SK-N-SH treated with all-trans-retinoic acid at 6 μM for 48 hours (cell line): Measurements from ENCODE around the gene THADA.
A peak's percentile ranks its signal among the peaks of the same experiment; 100 is the strongest.

Experiments used
- ATAC-seq: fragments of 200-7000 bp; cut with Tn5 transposase; 3 replicates; pipeline ENCODE4 v1.9.1; 2020; ENCODE audit warnings: mild to moderate bottlenecking, moderate library complexity
- ARNTL ChIP-seq: fragments of 450-650 bp; formaldehyde crosslinking; IDR thresholded peaks from 2 replicates; pipeline ENCODE4 v1.5.0; 2020; ENCODE audit warnings: low read depth, mild to moderate bottlenecking, moderate library complexity, borderline replicate concordance
- BACH2 ChIP-seq: fragments of 250-450 bp; sonication (Bioruptor Pico); IDR thresholded peaks from 2 replicates; pipeline ENCODE4 v1.9.0; 2021; ENCODE audit warnings: mild to moderate bottlenecking, borderline replicate concordance
- CSDC2 ChIP-seq: fragments of 250-450 bp; sonication (Bioruptor Pico); IDR thresholded peaks from 2 replicates; pipeline ENCODE4 v1.5.0; 2020; ENCODE audit warnings: mild to moderate bottlenecking, moderate library complexity
- GLIS3 ChIP-seq: fragments of 250-450 bp; sonication (Bioruptor Pico); IDR thresholded peaks from 2 replicates; pipeline ENCODE4 v1.5.0; 2020; ENCODE audit warnings: mild to moderate bottlenecking, moderate library complexity
- ISL1 ChIP-seq: fragments of 250-450 bp; sonication (Bioruptor Pico); IDR thresholded peaks from 2 replicates; pipeline ENCODE4 v2.1.2; 2022; ENCODE audit warnings: mild to moderate bottlenecking, moderate library complexity
- OSR1 ChIP-seq: fragments of 250-450 bp; sonication (Bioruptor Pico); IDR thresholded peaks from 2 replicates; pipeline ENCODE4 v1.8.0; 2022; ENCODE audit warnings: moderate library complexity, mild to moderate bottlenecking, inconsistent platforms
- PATZ1 ChIP-seq: fragments of 250-450 bp; sonication (Bioruptor Pico); IDR thresholded peaks from 2 replicates; pipeline ENCODE4 v1.8.0; 2020; ENCODE audit warnings: mild to moderate bottlenecking, moderate library complexity, borderline replicate concordance
- PPARA ChIP-seq: fragments of 250-450 bp; sonication (Bioruptor Pico); IDR thresholded peaks from 2 replicates; pipeline ENCODE4 v1.5.0; 2020; ENCODE audit warnings: mild to moderate bottlenecking, borderline replicate concordance
- RARB ChIP-seq: fragments of 250-450 bp; sonication (Bioruptor Pico); IDR thresholded peaks from 2 replicates; pipeline ENCODE4 v1.8.0; 2021; ENCODE audit warnings: mild to moderate bottlenecking, moderate library complexity
- SNAI2 ChIP-seq: fragments of 250-450 bp; sonication (Bioruptor Pico); IDR thresholded peaks from 2 replicates; pipeline ENCODE4 v1.5.0; 2020; ENCODE audit warnings: mild to moderate bottlenecking, moderate library complexity
- TOX ChIP-seq: fragments of 250-450 bp; sonication (Bioruptor Pico); IDR thresholded peaks from 2 replicates; pipeline ENCODE4 v1.8.0; 2021; ENCODE audit warnings: mild to moderate bottlenecking, moderate library complexity, borderline replicate concordance
- TSHZ2 ChIP-seq: fragments of 250-450 bp; sonication (Bioruptor Pico); IDR thresholded peaks from 2 replicates; pipeline ENCODE4 v1.5.0; 2020; ENCODE audit warnings: mild to moderate bottlenecking, moderate library complexity
- ZFP3 ChIP-seq: fragments of 250-450 bp; sonication (Bioruptor Pico); IDR thresholded peaks from 2 replicates; pipeline ENCODE4 v1.5.0; 2020; ENCODE audit warnings: mild to moderate bottlenecking, moderate library complexity
- ZFP30 ChIP-seq: fragments of 450-650 bp; formaldehyde crosslinking; IDR thresholded peaks from 2 replicates; pipeline ENCODE4 v1.5.0; 2022; ENCODE audit warnings: mild to moderate bottlenecking, moderate library complexity
- ZNF565 ChIP-seq: fragments of 450-650 bp; formaldehyde crosslinking; conservative IDR thresholded peaks from 2 replicates; pipeline ENCODE4 v1.5.0; 2020; ENCODE audit warnings: low read depth, mild to moderate bottlenecking, moderate library complexity
- ZNF70 ChIP-seq: fragments of 450-650 bp; formaldehyde crosslinking; IDR thresholded peaks from 2 replicates; pipeline ENCODE4 v1.5.0; 2020; ENCODE audit warnings: mild to moderate bottlenecking, moderate library complexity
- ZNF8 ChIP-seq: fragments of 450-650 bp; formaldehyde crosslinking; IDR thresholded peaks from 2 replicates; pipeline ENCODE4 v1.5.0; 2020; ENCODE audit warnings: mild to moderate bottlenecking, moderate library complexity
- TF ChIP-seq, protein P1 (sequence below): fragments of 250-450 bp; sonication (Bioruptor Pico); IDR thresholded peaks from 2 replicates; pipeline ENCODE4 v1.5.1; 2021; ENCODE audit warnings: mild to moderate bottlenecking, moderate library complexity
- TF ChIP-seq, protein P2 (sequence below): fragments of 250-450 bp; sonication (Bioruptor Pico); IDR thresholded peaks from 2 replicates; pipeline ENCODE4 v1.8.0; 2021; ENCODE audit warnings: low read depth, mild to moderate bottlenecking, moderate library complexity, borderline replicate concordance

Gene THADA

GRCh38 chr2:43329637-43330036 lies 266.2 kb downstream of the THADA start:
- TF ChIP-seq SNAI2 (CRISPR knock-in tag) (no peak), TOX (CRISPR knock-in tag) (no peak), ARNTL (no peak), BACH2 (no peak), ZNF565 (CRISPR knock-in tag) (no peak), ZFP30 (no peak), ZNF70 (no peak), OSR1 (no peak), TSHZ2 (CRISPR knock-in tag) (no peak), ZNF8 (no peak), ZFP3 (no peak), RARB (no peak)
- TF ChIP-seq, protein P1, sequence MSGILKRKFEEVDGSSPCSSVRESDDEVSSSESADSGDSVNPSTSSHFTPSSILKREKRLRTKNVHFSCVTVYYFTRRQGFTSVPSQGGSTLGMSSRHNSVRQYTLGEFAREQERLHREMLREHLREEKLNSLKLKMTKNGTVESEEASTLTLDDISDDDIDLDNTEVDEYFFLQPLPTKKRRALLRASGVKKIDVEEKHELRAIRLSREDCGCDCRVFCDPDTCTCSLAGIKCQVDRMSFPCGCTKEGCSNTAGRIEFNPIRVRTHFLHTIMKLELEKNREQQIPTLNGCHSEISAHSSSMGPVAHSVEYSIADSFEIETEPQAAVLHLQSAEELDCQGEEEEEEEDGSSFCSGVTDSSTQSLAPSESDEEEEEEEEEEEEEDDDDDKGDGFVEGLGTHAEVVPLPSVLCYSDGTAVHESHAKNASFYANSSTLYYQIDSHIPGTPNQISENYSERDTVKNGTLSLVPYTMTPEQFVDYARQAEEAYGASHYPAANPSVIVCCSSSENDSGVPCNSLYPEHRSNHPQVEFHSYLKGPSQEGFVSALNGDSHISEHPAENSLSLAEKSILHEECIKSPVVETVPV = no peak
- TF ChIP-seq, protein P2, sequence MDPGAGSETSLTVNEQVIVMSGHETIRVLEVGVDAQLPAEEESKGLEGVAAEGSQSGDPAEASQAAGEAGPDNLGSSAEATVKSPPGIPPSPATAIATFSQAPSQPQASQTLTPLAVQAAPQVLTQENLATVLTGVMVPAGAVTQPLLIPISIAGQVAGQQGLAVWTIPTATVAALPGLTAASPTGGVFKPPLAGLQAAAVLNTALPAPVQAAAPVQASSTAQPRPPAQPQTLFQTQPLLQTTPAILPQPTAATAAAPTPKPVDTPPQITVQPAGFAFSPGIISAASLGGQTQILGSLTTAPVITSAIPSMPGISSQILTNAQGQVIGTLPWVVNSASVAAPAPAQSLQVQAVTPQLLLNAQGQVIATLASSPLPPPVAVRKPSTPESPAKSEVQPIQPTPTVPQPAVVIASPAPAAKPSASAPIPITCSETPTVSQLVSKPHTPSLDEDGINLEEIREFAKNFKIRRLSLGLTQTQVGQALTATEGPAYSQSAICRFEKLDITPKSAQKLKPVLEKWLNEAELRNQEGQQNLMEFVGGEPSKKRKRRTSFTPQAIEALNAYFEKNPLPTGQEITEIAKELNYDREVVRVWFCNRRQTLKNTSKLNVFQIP = no peak
- no peak for ATAC-seq

GRCh38 chr2:43328832-43329231 lies 267.0 kb downstream of the THADA start:
- ATAC-seq = no peak
- TF ChIP-seq PPARA (CRISPR knock-in tag) (no peak), GLIS3 (CRISPR knock-in tag) (no peak), PATZ1 (no peak), ZNF8 (no peak), CSDC2 (CRISPR knock-in tag) (no peak), ZNF70 (no peak), ZFP3 (no peak), ISL1 (CRISPR knock-in tag) (no peak), RARB (no peak)
- TF ChIP-seq, all 23 proteins: peak for 0

GRCh38 chr2:43328133-43328532 lies 267.7 kb downstream of the THADA start:
- peak; percentile 37; the same call in 2 of the 3 replicates for ATAC-seq
- TF ChIP-seq, protein P2 = no peak
- TF ChIP-seq ZFP30 (no peak), OSR1 (no peak), GLIS3 (CRISPR knock-in tag) (no peak)

GRCh38 chr2:43327119-43327518 lies 268.7 kb downstream of the THADA start:
- TF ChIP-seq SNAI2 (CRISPR knock-in tag) (no peak), ZNF565 (CRISPR knock-in tag) (no peak), RARB (no peak)
- TF ChIP-seq, all 23 proteins: peak for 0
- no peak for ATAC-seq
